Neural crest cell (in vitro differentiated cells): ENCODE results near the gene SLC6A12. TPM values are rescaled to one million over a fixed set of nuclear protein-coding genes. Genes with fewer than 3 reads are reported as not detected.

ENCODE experiments used
- DNase-seq: peaks from one replicate; pipeline ENCODE4 v3.0.0; 2021; ENCODE audit warnings: low read depth, mixed read lengths, low spot score
- H3K27ac Mint-ChIP-seq: one replicate; pipeline ENCODE4 v1.8.0; 2021; ENCODE audit warnings: mild to moderate bottlenecking, mixed read lengths; ENCODE audit not compliant: unreplicated experiment
- H3K27me3 Mint-ChIP-seq: 2 replicates; pipeline ENCODE4 v1.8.0; 2021; ENCODE audit warnings: low read depth, mild to moderate bottlenecking, mixed read lengths
- H3K36me3 Mint-ChIP-seq: 2 replicates; pipeline ENCODE4 v1.8.0; 2021; ENCODE audit warnings: low read depth, mild to moderate bottlenecking, mixed read lengths
- H3K4me1 Mint-ChIP-seq: 2 replicates; pipeline ENCODE4 v1.8.0; 2021; ENCODE audit warnings: mixed read lengths
- H3K4me3 Mint-ChIP-seq: one replicate; pipeline ENCODE4 v1.8.0; 2021; ENCODE audit warnings: mild to moderate bottlenecking, mixed read lengths
- H3K9me3 Mint-ChIP-seq: 2 replicates; pipeline ENCODE4 v1.8.0; 2021; ENCODE audit warnings: mixed read lengths
- total RNA-seq: library from RNA; stranded (reverse); gene quantifications from 2 replicates; pipeline ENCODE4 v1.2.1, GENCODE V29; 2021
- TF ChIP-seq, protein P1 (sequence below): fragments of 200-600 bp; sonication (generic); conservative IDR thresholded peaks from 2 replicates; pipeline ENCODE4 v1.5.0; 2021; ENCODE audit warnings: antibody characterized with exemption, mild to moderate bottlenecking

The SLC6A12 gene
- total RNA-seq, 1 donor from 2014 or later = 0.47 TPM

DNA sequence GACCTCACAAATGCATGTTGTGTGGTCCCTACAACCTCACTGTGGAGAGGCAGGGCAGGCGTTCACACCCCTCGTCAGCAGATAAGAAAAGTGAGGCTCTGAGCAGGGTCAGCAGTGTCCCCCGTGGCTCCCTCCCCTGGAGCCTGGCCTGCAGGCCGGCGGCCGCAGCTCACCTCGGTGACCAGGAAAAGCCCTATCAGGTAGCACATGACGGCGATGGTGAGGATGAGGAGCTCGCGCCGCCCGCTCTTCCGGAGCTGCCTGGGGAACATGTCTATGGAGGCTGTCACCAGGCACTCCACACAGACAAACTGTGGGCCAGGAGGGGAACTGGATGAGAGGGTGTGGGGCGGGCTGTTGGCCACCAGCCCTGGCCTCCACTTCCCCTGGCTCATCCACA is 18.0 kb downstream of the SLC6A12 start:
- Mint-ChIP-seq H3K9me3 (no peaks in the 10 kb centered on the region), H3K36me3 (no peaks in the 10 kb centered on the region), H3K4me1 (peaks cover 16% of the 10 kb centered on the region), H3K27ac (no peak overlapping the region), H3K27me3 (peaks cover 36% of the 10 kb centered on the region), H3K4me3 (no peak overlapping the region)
- DNase-seq = no peak
- TF ChIP-seq, protein P1, sequence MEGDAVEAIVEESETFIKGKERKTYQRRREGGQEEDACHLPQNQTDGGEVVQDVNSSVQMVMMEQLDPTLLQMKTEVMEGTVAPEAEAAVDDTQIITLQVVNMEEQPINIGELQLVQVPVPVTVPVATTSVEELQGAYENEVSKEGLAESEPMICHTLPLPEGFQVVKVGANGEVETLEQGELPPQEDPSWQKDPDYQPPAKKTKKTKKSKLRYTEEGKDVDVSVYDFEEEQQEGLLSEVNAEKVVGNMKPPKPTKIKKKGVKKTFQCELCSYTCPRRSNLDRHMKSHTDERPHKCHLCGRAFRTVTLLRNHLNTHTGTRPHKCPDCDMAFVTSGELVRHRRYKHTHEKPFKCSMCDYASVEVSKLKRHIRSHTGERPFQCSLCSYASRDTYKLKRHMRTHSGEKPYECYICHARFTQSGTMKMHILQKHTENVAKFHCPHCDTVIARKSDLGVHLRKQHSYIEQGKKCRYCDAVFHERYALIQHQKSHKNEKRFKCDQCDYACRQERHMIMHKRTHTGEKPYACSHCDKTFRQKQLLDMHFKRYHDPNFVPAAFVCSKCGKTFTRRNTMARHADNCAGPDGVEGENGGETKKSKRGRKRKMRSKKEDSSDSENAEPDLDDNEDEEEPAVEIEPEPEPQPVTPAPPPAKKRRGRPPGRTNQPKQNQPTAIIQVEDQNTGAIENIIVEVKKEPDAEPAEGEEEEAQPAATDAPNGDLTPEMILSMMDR = no peak

GRCh38 chr12:195156-195555 is 18.8 kb downstream of the SLC6A12 start:
- Mint-ChIP-seq H3K4me3 (no peak overlapping the region), H3K27me3 (peaks cover 30% of the 10 kb centered on the region), H3K4me1 (peaks cover 16% of the 10 kb centered on the region), H3K36me3 (no peaks in the 10 kb centered on the region), H3K27ac (no peak overlapping the region), H3K9me3 (no peaks in the 10 kb centered on the region)
- DNase-seq = no peak
- TF ChIP-seq, protein P1 = no peak

GRCh38 chr12:194276-194675 is 19.7 kb downstream of the SLC6A12 start:
- TF ChIP-seq, protein P1 = no peak
- Mint-ChIP-seq H3K4me3 (no peak overlapping the region), H3K9me3 (no peaks in the 10 kb centered on the region), H3K36me3 (no peaks in the 10 kb centered on the region), H3K27me3 (peaks cover 29% of the 10 kb centered on the region), H3K27ac (no peak overlapping the region), H3K4me1 (peaks cover 11% of the 10 kb centered on the region)
- no peak for DNase-seq

- H3K36me3 Mint-ChIP-seq = no peaks in the 10 kb centered on the region
- H3K4me1 Mint-ChIP-seq = peaks cover 15% of the 10 kb centered on the region
These were observed 20.7 kb downstream of the SLC6A12 start for GRCh38 chr12:193261-193660.

GRCh38 chr12:191541-191940 is 22.4 kb downstream of the SLC6A12 start:
- DNase-seq = no peak
- TF ChIP-seq, protein P1 = no peak
- Mint-ChIP-seq H3K4me3 (no peak overlapping the region), H3K4me1 (peaks cover 15% of the 10 kb centered on the region), H3K27ac (no peak overlapping the region), H3K9me3 (no peaks in the 10 kb centered on the region), H3K36me3 (no peaks in the 10 kb centered on the region), H3K27me3 (peaks cover 29% of the 10 kb centered on the region)

More at GRCh38 chr12:193261-193660, 20.7 kb downstream of the SLC6A12 start:
- Mint-ChIP-seq H3K27me3 (peaks cover 26% of the 10 kb centered on the region), H3K27ac (no peak overlapping the region), H3K9me3 (no peaks in the 10 kb centered on the region), H3K4me3 (no peak overlapping the region)
- DNase-seq = no peak
- TF ChIP-seq, protein P1 = no peak

DNA sequence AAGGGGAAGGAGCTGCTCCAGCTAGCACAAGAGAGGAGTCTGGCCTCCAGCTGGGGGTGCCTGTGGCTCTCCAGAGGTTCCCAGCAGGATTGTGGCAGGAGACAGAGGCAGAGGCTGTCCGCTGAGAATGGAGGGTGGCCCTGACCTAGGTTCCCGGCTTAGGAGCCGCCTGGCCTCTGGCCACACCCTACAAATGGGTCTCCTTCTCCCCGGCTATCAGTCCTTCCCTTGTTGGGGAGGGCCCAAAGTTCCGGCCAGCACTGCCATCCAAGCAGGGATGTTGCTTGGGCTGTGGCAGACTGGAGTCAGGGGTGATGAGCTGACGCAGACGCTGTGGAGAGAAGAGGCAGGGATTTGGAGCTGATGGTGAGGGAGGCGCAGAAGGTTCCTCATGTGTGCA is 23.1 kb downstream of the SLC6A12 start:
- no peak overlapping the region for H3K4me3 Mint-ChIP-seq
- H3K4me1 Mint-ChIP-seq = peaks cover 15% of the 10 kb centered on the region
- H3K27me3 Mint-ChIP-seq = peaks cover 29% of the 10 kb centered on the region
- H3K27ac Mint-ChIP-seq = no peak overlapping the region
- TF ChIP-seq, protein P1 = no peak
- H3K9me3 Mint-ChIP-seq = no peaks in the 10 kb centered on the region
- no peaks in the 10 kb centered on the region for H3K36me3 Mint-ChIP-seq
- DNase-seq = no peak
